SK-N-SH (cell line): ENCODE results near the gene RPS6KA5.

Experiments
- POLR2AphosphoS5 ChIP-seq: IDR thresholded peaks from 2 replicates; pipeline ENCODE4 v1.6.1; 2012; ENCODE audit warnings: low read depth, low read length
- RAD21 ChIP-seq: IDR thresholded peaks from 2 replicates; pipeline ENCODE4 v1.6.1; 2012; ENCODE audit warnings: mild to moderate bottlenecking, low read length
- SMC3 ChIP-seq: IDR thresholded peaks from 2 replicates; pipeline ENCODE4 v1.6.1; 2012; ENCODE audit warnings: low read depth, low read length, improper control_type of control experiment
- YY1 ChIP-seq: IDR thresholded peaks from 2 replicates; pipeline ENCODE4 v1.4.0; 2012; ENCODE audit warnings: low read depth, mild to moderate bottlenecking
- TF ChIP-seq, protein P1 (sequence below): fragments of 200-600 bp; sonication (generic); IDR thresholded peaks from 2 replicates; pipeline ENCODE4 v1.6.1; 2017; ENCODE audit warnings: antibody characterized with exemption, mild to moderate bottlenecking, moderate library complexity

GRCh38 chr14:90987140-90987539 is 73.3 kb downstream of the RPS6KA5 start:
- TF ChIP-seq POLR2AphosphoS5, result no peak
- no peak for TF ChIP-seq SMC3
- no peak for TF ChIP-seq YY1
- TF ChIP-seq RAD21, result no peak
- TF ChIP-seq, protein P1, sequence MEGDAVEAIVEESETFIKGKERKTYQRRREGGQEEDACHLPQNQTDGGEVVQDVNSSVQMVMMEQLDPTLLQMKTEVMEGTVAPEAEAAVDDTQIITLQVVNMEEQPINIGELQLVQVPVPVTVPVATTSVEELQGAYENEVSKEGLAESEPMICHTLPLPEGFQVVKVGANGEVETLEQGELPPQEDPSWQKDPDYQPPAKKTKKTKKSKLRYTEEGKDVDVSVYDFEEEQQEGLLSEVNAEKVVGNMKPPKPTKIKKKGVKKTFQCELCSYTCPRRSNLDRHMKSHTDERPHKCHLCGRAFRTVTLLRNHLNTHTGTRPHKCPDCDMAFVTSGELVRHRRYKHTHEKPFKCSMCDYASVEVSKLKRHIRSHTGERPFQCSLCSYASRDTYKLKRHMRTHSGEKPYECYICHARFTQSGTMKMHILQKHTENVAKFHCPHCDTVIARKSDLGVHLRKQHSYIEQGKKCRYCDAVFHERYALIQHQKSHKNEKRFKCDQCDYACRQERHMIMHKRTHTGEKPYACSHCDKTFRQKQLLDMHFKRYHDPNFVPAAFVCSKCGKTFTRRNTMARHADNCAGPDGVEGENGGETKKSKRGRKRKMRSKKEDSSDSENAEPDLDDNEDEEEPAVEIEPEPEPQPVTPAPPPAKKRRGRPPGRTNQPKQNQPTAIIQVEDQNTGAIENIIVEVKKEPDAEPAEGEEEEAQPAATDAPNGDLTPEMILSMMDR, result no peak
